HG03139 (cell line): ENCODE data around the gene ADARB2.

ENCODE experiments used
- ATAC-seq: cut with Tn5 transposase; IDR thresholded peaks from one replicate; pipeline ENCODE4 v1.9.1; 2021; ENCODE audit not compliant: unreplicated experiment

Gene ADARB2

GRCh38 chr10:1187151-1187854 is 550.0 kb downstream of the ADARB2 start:
- ATAC-seq = no peak

GRCh38 chr10:1186683-1186990 is 550.7 kb downstream of the ADARB2 start:
- ATAC-seq = no peak

GRCh38 chr10:1185911-1186682 is 551.2 kb downstream of the ADARB2 start:
- ATAC-seq = no peak

- no peak for ATAC-seq
Observed at GRCh38 chr10:1184541-1185430, 552.5 kb downstream of the ADARB2 start.

- ATAC-seq = no peak
Observed at GRCh38 chr10:1183701-1184100, 553.6 kb downstream of the ADARB2 start.

- ATAC-seq = no peak
Observed at GRCh38 chr10:1183033-1183396, 554.3 kb downstream of the ADARB2 start.

GRCh38 chr10:1182280-1183032 is 554.9 kb downstream of the ADARB2 start:
- no peak for ATAC-seq

DNA sequence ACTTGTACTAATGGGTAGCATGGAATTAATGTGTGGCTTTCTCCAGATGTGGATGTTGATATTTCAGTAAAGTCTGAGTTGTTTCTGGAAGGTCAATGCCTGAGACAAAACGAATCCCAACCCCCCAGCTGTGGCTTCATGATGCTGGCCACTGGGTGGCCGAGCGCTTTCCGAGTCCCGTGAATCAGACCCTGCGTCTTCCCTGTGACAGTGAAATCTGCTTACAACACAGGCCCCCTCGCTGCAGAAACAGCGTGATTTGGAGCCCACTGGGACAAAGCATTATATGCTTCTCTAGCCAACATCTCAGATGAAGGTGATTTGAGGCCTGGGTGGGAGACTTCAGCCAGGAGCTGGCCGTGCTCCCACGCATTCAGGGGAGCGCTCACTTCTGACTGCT is 556.5 kb downstream of the ADARB2 start:
- no peak for ATAC-seq

GRCh38 chr10:1180071-1180730 is 557.1 kb downstream of the ADARB2 start:
- ATAC-seq = no peak

GRCh38 chr10:1179346-1180070 is 557.8 kb downstream of the ADARB2 start:
- ATAC-seq = no peak

- no peak for ATAC-seq
Observed at GRCh38 chr10:1178506-1178905, 558.8 kb downstream of the ADARB2 start.

- ATAC-seq = no peak
Observed at GRCh38 chr10:1177936-1178335, 559.4 kb downstream of the ADARB2 start.

- no peak for ATAC-seq
Observed at GRCh38 chr10:1175956-1176565, 561.3 kb downstream of the ADARB2 start.

GRCh38 chr10:1174022-1174421 is 563.3 kb downstream of the ADARB2 start:
- no peak for ATAC-seq

DNA sequence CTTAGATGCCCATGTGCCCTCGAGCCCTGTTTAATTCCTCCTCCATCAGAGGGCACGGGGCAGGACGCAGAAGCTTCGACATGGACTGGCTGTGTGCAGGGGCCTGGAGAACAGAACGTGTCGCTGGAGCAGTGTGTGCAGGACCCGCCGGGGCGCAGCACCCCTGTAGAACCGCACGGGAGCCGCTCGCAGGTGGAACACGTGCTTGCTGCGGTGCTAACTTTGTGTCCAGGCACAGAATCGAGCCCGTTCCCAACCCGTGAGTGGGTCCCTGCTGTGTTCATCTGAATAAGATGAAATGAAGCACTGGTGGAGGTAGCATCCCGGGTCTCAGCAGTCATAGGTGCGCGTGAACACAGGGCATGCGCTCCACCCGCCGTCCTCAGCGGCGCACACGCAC is 564.2 kb downstream of the ADARB2 start:
- ATAC-seq = no peak

GRCh38 chr10:1172256-1172984 is 564.9 kb downstream of the ADARB2 start:
- ATAC-seq = no peak

GRCh38 chr10:1171586-1171985 is 565.7 kb downstream of the ADARB2 start:
- ATAC-seq = no peak

DNA sequence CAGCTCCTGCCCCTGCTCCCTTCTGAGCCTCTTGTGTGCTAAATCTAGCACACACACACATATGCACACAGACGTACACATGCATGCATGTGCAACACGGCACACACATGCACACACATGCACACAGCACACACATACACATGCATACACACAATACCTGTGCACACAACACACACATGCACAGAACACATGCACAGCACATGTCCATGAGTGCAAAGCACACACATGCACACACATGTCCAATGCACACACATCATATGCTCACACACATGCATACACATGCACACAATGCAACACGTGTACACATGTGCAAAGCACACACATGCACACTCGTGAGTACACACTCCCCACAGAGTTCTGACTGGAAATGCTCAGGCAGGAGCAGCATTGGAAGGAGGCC is 566.1 kb downstream of the ADARB2 start:
- ATAC-seq = no peak

DNA sequence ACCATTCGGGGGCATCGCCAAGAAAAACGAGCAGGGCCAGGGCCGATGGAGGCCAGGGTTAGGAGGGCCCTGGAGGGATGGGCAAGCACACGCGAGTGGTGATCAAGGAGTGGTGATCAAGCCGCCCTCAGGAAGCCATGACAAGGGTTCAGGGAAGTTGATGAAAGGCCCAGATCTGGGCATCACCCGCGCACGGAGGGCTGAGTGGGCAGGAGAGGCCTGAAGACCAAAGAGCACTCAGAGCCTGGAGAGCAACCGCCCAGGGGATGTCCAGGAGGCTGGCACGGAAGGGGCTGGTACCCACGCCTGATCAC is 566.5 kb downstream of the ADARB2 start:
- ATAC-seq = no peak
